ENCODE data around the gene NRK. TPM values are rescaled to one million over a fixed set of nuclear protein-coding genes. Genes with fewer than 3 reads are reported as not detected.
"Not testable (repeated sequence)": the region's sequence is repeated elsewhere in the genome, so short reads cannot be mapped to it uniquely, and the experiment has no call there.

Gene NRK
- total RNA-seq, 1 experiment from 2014 or later: 3.1 TPM

- TF ChIP-seq E2F5 (CRISPR knock-in tag; IDR thresholded peaks at IDR 0.05) (no peak), CTCF (IDR thresholded peaks at IDR 0.05) (no peak), IRF2 (CRISPR knock-in tag; IDR thresholded peaks at IDR 0.05; ENCODE audit: borderline replicate concordance, low read depth) (no peak), ESRRA (CRISPR knock-in tag; IDR thresholded peaks at IDR 0.05; ENCODE audit: borderline replicate concordance) (no peak), FOXK1 (CRISPR knock-in tag; IDR thresholded peaks at IDR 0.05) (no peak), MAX (CRISPR knock-in tag; IDR thresholded peaks at IDR 0.05) (no peak), TEAD1 (CRISPR knock-in tag; IDR thresholded peaks at IDR 0.05) (no peak), HMGXB4 (CRISPR knock-in tag; IDR thresholded peaks at IDR 0.05) (no peak), NR2C2 (CRISPR knock-in tag; IDR thresholded peaks at IDR 0.05) (no peak)
These were observed 23.3 kb downstream of the NRK start (continued) for GRCh38 chrX:105845631-105846030.

- CTCF ChIA-PET; DNase-seq (ENCODE audit: low spot score); H3K27ac Mint-ChIP-seq; POLR2A ChIA-PET; H3K27me3 Mint-ChIP-seq (ENCODE audit: low read depth); H3K4me1 Mint-ChIP-seq; H3K4me3 Mint-ChIP-seq; H3K36me3 Mint-ChIP-seq; ATAC-seq: not testable (repeated sequence)
- peaks cover 12% of the 10 kb centered on the region for H3K9me3 Mint-ChIP-seq
These were observed 27.8 kb downstream of the NRK start for GRCh38 chrX:105850100-105850499.

- CTCF ChIA-PET: interaction anchor here (1.3 kb wide), 1 partner anchor 11 kb away, joined by 6 read pairs; no protein-coding TSS in a partner anchor
These were observed 43.4 kb downstream of the NRK start for GRCh38 chrX:105865709-105866108.

More at GRCh38 chrX:105865709-105866108, 43.4 kb downstream of the NRK start:
- ATAC-seq: no peak
- POLR2A ChIA-PET: interaction anchor here (0.7 kb wide), 1 partner anchor 28 kb away, joined by 3 read pairs; no protein-coding TSS in a partner anchor
- Mint-ChIP-seq H3K27ac (no peak overlapping the region), H3K4me1 (no peaks in the 10 kb centered on the region), H3K27me3 (ENCODE audit: low read depth) (no peaks in the 10 kb centered on the region), H3K36me3 (no peaks in the 10 kb centered on the region), H3K4me3 (no peak overlapping the region), H3K9me3 (no peaks in the 10 kb centered on the region)
- DNase-seq (ENCODE audit: low spot score): no peak
- TF ChIP-seq CREB1 (CRISPR knock-in tag; IDR thresholded peaks at IDR 0.05): no peak
- TF ChIP-seq GTF2I (CRISPR knock-in tag; conservative IDR thresholded peaks at IDR 0.05): no peak
- no peak for TF ChIP-seq FOXJ3 (CRISPR knock-in tag; IDR thresholded peaks at IDR 0.05; ENCODE audit: borderline replicate concordance)
- TF ChIP-seq TCF7 (CRISPR knock-in tag; IDR thresholded peaks at IDR 0.05; ENCODE audit: low read depth): no peak
- TF ChIP-seq TEAD4 (CRISPR knock-in tag; IDR thresholded peaks at IDR 0.05): no peak
- no peak for TF ChIP-seq IRF2 (CRISPR knock-in tag; IDR thresholded peaks at IDR 0.05; ENCODE audit: borderline replicate concordance, low read depth)
- no peak for TF ChIP-seq PREB (CRISPR knock-in tag; IDR thresholded peaks at IDR 0.05; ENCODE audit: borderline replicate concordance)
- no peak for TF ChIP-seq RELA (CRISPR knock-in tag; IDR thresholded peaks at IDR 0.05; ENCODE audit: borderline replicate concordance)
- TF ChIP-seq MAX (CRISPR knock-in tag; IDR thresholded peaks at IDR 0.05): no peak
- TF ChIP-seq ERG (CRISPR knock-in tag; IDR thresholded peaks at IDR 0.05): no peak
- no peak for TF ChIP-seq MYBL2 (CRISPR knock-in tag; IDR thresholded peaks at IDR 0.05)
- no peak for TF ChIP-seq FOXK1 (CRISPR knock-in tag; IDR thresholded peaks at IDR 0.05)

Measured in WTC11 (cell line).